HepG2 (cell line): Measurements from ENCODE around the gene INSRR. TPM values are rescaled to one million over a fixed set of nuclear protein-coding genes. Genes with fewer than 3 reads are reported as not detected.
A peak's percentile ranks its signal among the peaks of the same experiment; 100 is the strongest.

Source experiments
- ARID4A ChIP-seq: sonication (generic); formaldehyde crosslinking; IDR thresholded peaks from 2 replicates; pipeline ENCODE4 v1.5.0; 2020; ENCODE audit warnings: mild to moderate bottlenecking, missing genetic modification reagents, borderline replicate concordance
- FOXK2 ChIP-seq: fragments of 450-650 bp; IDR thresholded peaks from 2 replicates; pipeline ENCODE4 v1.6.1; 2016
- FOXP1 ChIP-seq, 2 experiments: fragments of 450-650 bp in 1 of 2; IDR thresholded peaks; 2 replicates each; pipeline ENCODE4 v1.6.1; 2017 to 2018; ENCODE audit warnings: antibody characterized with exemption in 1 of 2
- HNRNPUL1 ChIP-seq: fragments of 200-400 bp; formaldehyde crosslinking; IDR thresholded peaks from 2 replicates; pipeline ENCODE4 v1.6.1; 2017; ENCODE audit warnings: low read depth, mild to moderate bottlenecking, low read length, moderate library complexity
- HOXA9 ChIP-seq: sonication (generic); formaldehyde crosslinking; IDR thresholded peaks from 2 replicates; pipeline ENCODE4 v1.8.1; 2022; ENCODE audit warnings: missing genetic modification reagents, mild to moderate bottlenecking, moderate library complexity, borderline replicate concordance
- JDP2 ChIP-seq: sonication (generic); formaldehyde crosslinking; IDR thresholded peaks from 2 replicates; pipeline ENCODE4 v1.8.1; 2022; ENCODE audit warnings: missing genetic modification reagents, borderline replicate concordance
- MIER2 ChIP-seq: IDR thresholded peaks from 2 replicates; pipeline ENCODE4 v1.6.1; 2016; ENCODE audit warnings: missing biosample characterization, missing genetic modification reagents
- MIXL1 ChIP-seq: IDR thresholded peaks from 2 replicates; pipeline ENCODE4 v1.6.1; 2016
- NCOA5 ChIP-seq: sonication (generic); formaldehyde crosslinking; IDR thresholded peaks from 2 replicates; pipeline ENCODE4 v1.4.0; 2020; ENCODE audit warnings: missing genetic modification reagents
- NFRKB ChIP-seq: fragments of 450-650 bp; IDR thresholded peaks from 2 replicates; pipeline ENCODE4 v1.6.1; 2017
- RBM22 ChIP-seq: fragments of 200-400 bp; formaldehyde crosslinking; optimal IDR thresholded peaks from 2 replicates; pipeline ENCODE3; 2017; ENCODE audit warnings: mild to moderate bottlenecking, low read length, moderate library complexity
- SNAI1 ChIP-seq: sonication (generic); formaldehyde crosslinking; IDR thresholded peaks from 2 replicates; pipeline ENCODE4 v1.5.0; 2020; ENCODE audit warnings: mild to moderate bottlenecking, missing genetic modification reagents, borderline replicate concordance
- SRF ChIP-seq: IDR thresholded peaks from 2 replicates; pipeline ENCODE4 v1.6.1; 2011; ENCODE audit warnings: mild to moderate bottlenecking, low read depth, low read length, moderate library complexity
- TEAD2 ChIP-seq: sonication (generic); formaldehyde crosslinking; IDR thresholded peaks from 2 replicates; pipeline ENCODE4 v1.9.0; 2021; ENCODE audit warnings: missing genetic modification reagents
- TRIM22 ChIP-seq: fragments of 450-650 bp; IDR thresholded peaks from 2 replicates; pipeline ENCODE4 v1.6.1; 2017
- U2AF1 ChIP-seq: fragments of 200-400 bp; formaldehyde crosslinking; optimal IDR thresholded peaks from 2 replicates; pipeline ENCODE3; 2017; ENCODE audit warnings: mild to moderate bottlenecking, low read depth, low read length
- YEATS2 ChIP-seq: sonication (generic); formaldehyde crosslinking; IDR thresholded peaks from 2 replicates; pipeline ENCODE4 v1.4.0; 2020; ENCODE audit warnings: missing genetic modification reagents, borderline replicate concordance
- ZKSCAN8 ChIP-seq: IDR thresholded peaks from 2 replicates; pipeline ENCODE4 v1.6.1; 2016; ENCODE audit warnings: borderline replicate concordance, missing genetic modification reagents, missing compliant biosample characterization
- ZMYM2 ChIP-seq: sonication (generic); formaldehyde crosslinking; IDR thresholded peaks from 2 replicates; pipeline ENCODE4 v1.8.0; 2022; ENCODE audit warnings: mild to moderate bottlenecking, missing genetic modification reagents
- ZNF292 ChIP-seq: sonication (generic); formaldehyde crosslinking; IDR thresholded peaks from 2 replicates; pipeline ENCODE4 v1.8.1; 2022; ENCODE audit warnings: mild to moderate bottlenecking, low read depth, missing genetic modification reagents, borderline replicate concordance
- ZNF615 ChIP-seq: sonication (generic); formaldehyde crosslinking; IDR thresholded peaks from 2 replicates; pipeline ENCODE4 v1.5.0; 2020; ENCODE audit warnings: mild to moderate bottlenecking, missing genetic modification reagents, borderline replicate concordance
- ZNF724P ChIP-seq: sonication (generic); formaldehyde crosslinking; IDR thresholded peaks from 2 replicates; pipeline ENCODE4 v1.8.0; 2022; ENCODE audit warnings: missing genetic modification reagents, borderline replicate concordance
- ZSCAN31 ChIP-seq: sonication (generic); formaldehyde crosslinking; IDR thresholded peaks from 2 replicates; pipeline ENCODE4 v1.5.0; 2020; ENCODE audit warnings: low read depth, mild to moderate bottlenecking, missing genetic modification reagents
- polyA plus RNA-seq, 8 experiments: library from polyadenylated mRNA; depleted of rRNA in 3 of 8; stranded (reverse) in 7 of 8; unstranded in 1 of 8; fragments of >200 nt; fragmentation: Illumina TruSeq in 4 of 8; extraction: Trizol in 4 of 8; gene quantifications; 2 replicates each; pipeline versions ENCODE4 v1.2.1 to v1.2.3, GENCODE V29; 2011 to 2016; ENCODE audit warnings: low read depth in 4 of 8, missing spikeins in 1 of 8, mixed read lengths in 1 of 8; ENCODE audit not compliant: insufficient read depth in 1 of 8
- total RNA-seq, 5 experiments: library from RNA; depleted of rRNA; stranded (reverse); fragments of >200 nt; fragmentation: Illumina TruSeq; extraction: Trizol; gene quantifications; 2 replicates each; pipeline ENCODE4 v1.2.3, GENCODE V29; 2016; ENCODE audit warnings: low read depth in 1 of 5
- TF ChIP-seq, protein P1 (sequence below): sonication (generic); formaldehyde crosslinking; IDR thresholded peaks from 2 replicates; pipeline ENCODE4 v1.5.0; 2020; ENCODE audit warnings: mild to moderate bottlenecking, missing genetic modification reagents, borderline replicate concordance

The INSRR gene
- total and polyA plus RNA-seq, 2 of the 13 experiments (the other 11 are each of a cell fraction or from before 2014, with no cell fraction given), result not detected

GRCh38 chr1:156813750-156814570 is 45.0 kb downstream of the INSRR start (continued):
- peak; percentile 87 for TF ChIP-seq ARID4A (CRISPR knock-in tag)
- TF ChIP-seq TEAD2 (CRISPR knock-in tag), result no peak
- TF ChIP-seq HNRNPUL1, result no peak
- TF ChIP-seq ZNF615 (CRISPR knock-in tag), result no peak
- TF ChIP-seq SNAI1 (CRISPR knock-in tag), result no peak; the same call in 1 of the 2 replicates
- no peak; the same call in 1 of the 2 replicates for TF ChIP-seq ZSCAN31 (CRISPR knock-in tag)
- no peak for TF ChIP-seq RBM22
- TF ChIP-seq ZMYM2 (CRISPR knock-in tag), result no peak
- 0 out of 2 replicates have a peak, but pooled peaks have one; percentile 54 for TF ChIP-seq ZNF292 (CRISPR knock-in tag)
- no peak for TF ChIP-seq MIXL1 (CRISPR knock-in tag)
- TF ChIP-seq SRF, result no peak
- no peak for TF ChIP-seq NFRKB
- peak; percentile 40; the same call in 1 of the 2 replicates for TF ChIP-seq MIER2 (CRISPR knock-in tag)
- TF ChIP-seq, protein P1, sequence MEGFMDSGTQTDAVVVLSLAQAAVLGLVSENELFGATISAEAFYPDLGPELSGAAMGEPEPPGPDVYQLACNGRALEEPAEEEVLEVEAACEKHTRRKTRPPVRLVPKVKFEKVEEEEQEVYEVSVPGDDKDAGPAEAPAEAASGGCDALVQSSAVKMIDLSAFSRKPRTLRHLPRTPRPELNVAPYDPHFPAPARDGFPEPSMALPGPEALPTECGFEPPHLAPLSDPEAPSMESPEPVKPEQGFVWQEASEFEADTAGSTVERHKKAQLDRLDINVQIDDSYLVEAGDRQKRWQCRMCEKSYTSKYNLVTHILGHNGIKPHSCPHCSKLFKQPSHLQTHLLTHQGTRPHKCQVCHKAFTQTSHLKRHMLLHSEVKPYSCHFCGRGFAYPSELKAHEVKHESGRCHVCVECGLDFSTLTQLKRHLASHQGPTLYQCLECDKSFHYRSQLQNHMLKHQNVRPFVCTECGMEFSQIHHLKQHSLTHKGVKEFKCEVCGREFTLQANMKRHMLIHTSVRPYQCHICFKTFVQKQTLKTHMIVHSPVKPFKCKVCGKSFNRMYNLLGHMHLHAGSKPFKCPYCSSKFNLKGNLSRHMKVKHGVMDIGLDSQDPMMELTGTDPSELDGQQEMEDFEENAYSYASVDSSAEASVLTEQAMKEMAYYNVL (CRISPR knock-in tag), result no peak; the same call in 1 of the 2 replicates
- TF ChIP-seq YEATS2 (CRISPR knock-in tag), result peak; percentile 57; the same call in 1 of the 2 replicates
- TF ChIP-seq JDP2 (CRISPR knock-in tag), result no peak
- TF ChIP-seq HOXA9, result no peak
- TF ChIP-seq FOXK2, result no peak
- no peak for TF ChIP-seq TRIM22
- no peak for TF ChIP-seq FOXP1 (IDR thresholded peaks at IDR 0.05)
- no peak for TF ChIP-seq FOXP1 (CRISPR knock-in tag; IDR thresholded peaks at IDR 0.05)
- TF ChIP-seq U2AF1, result no peak
- TF ChIP-seq NCOA5 (CRISPR knock-in tag), result no peak
- TF ChIP-seq ZNF724P (CRISPR knock-in tag), result peak; percentile 94; the same call in 1 of the 2 replicates
- no peak for TF ChIP-seq ZKSCAN8 (CRISPR knock-in tag)
